ENCODE measurements around the gene CRISPLD2. TPM values are rescaled to one million over a fixed set of nuclear protein-coding genes. Genes with fewer than 3 reads are reported as not detected.

CRISPLD2 gene
- total RNA-seq, 1 donor from 2014 or later: 0.53 TPM

DNA sequence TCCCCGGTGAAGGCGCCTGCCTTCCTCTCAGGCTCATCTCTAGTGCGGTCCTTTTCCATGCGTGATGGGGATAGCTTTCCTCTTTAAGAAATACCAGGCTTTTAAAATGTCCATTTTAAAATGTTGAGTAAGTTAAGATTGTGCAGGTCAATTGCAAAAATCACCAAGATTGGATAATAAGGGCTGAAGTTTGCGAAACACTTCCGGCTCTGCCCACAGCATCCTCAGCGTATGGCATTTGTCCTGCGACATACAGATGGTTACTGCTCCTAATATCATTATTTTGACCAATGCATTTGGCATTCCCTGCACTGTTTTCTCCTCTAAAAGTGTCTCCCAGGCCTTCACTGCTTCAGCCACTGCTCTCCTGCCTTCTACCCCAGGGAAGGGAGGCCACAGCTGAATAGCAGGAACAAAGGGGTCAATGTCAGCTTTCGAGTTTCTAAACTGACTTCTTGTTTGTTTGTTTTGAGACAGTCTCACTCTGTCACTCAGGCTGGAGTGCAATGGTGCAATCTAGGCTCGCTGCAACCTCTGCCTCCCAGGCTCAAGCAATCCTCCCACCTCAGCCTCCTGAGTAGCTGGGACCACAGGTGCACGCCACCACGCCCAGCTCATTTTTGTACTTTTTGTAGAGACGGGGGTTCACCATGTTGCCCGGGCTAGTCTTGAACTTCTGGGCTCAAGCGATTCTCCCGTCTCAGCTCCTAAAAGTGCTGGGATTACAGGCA is 91.9 kb downstream of the CRISPLD2 start:
- FAIRE-seq (no peak), DNase-seq (ENCODE audit: low read depth) (no peak)
- no peak overlapping the region for H3K4me3 ChIP-seq (ENCODE audit: low read depth, low read length)
- no peaks in the 10 kb centered on the region for H3K36me3 ChIP-seq (ENCODE audit: control insufficient read depth, insufficient read depth, low read length)
- H3K27me3 ChIP-seq (ENCODE audit: control insufficient read depth, insufficient read depth, low read length): peaks cover 6% of the 10 kb centered on the region
- TF ChIP-seq, protein P1, sequence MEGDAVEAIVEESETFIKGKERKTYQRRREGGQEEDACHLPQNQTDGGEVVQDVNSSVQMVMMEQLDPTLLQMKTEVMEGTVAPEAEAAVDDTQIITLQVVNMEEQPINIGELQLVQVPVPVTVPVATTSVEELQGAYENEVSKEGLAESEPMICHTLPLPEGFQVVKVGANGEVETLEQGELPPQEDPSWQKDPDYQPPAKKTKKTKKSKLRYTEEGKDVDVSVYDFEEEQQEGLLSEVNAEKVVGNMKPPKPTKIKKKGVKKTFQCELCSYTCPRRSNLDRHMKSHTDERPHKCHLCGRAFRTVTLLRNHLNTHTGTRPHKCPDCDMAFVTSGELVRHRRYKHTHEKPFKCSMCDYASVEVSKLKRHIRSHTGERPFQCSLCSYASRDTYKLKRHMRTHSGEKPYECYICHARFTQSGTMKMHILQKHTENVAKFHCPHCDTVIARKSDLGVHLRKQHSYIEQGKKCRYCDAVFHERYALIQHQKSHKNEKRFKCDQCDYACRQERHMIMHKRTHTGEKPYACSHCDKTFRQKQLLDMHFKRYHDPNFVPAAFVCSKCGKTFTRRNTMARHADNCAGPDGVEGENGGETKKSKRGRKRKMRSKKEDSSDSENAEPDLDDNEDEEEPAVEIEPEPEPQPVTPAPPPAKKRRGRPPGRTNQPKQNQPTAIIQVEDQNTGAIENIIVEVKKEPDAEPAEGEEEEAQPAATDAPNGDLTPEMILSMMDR (IDR thresholded peaks at IDR 0.05; ENCODE audit: insufficient read depth, low read length, severe bottlenecking): no peak

DNA sequence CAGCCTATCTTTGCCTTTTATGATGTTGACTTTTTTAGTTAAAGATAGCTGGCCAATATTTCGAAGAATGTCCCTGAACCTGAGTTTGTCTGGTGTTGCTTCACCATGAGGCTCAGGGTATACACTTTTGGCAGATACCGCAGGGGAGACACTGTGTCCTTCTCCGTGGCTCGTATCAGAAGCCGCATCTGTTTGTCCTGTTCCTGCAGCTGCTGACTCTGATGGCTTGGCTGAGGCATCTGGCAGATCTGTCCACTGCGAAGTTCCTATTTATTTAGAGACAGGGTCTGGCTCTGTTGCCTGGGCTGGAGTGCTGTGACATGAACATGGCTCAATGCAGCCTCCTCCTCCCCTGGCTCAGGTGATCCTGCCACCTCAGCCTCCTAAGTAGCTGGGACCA is 93.5 kb downstream of the CRISPLD2 start:
- Histone ChIP-seq H3K36me3 (ENCODE audit: control insufficient read depth, insufficient read depth, low read length) (no peaks in the 10 kb centered on the region), H3K4me3 (ENCODE audit: low read depth, low read length) (no peak overlapping the region), H3K27me3 (ENCODE audit: control insufficient read depth, insufficient read depth, low read length) (peaks cover 13% of the 10 kb centered on the region)
- TF ChIP-seq, protein P1 (IDR thresholded peaks at IDR 0.05; ENCODE audit: insufficient read depth, low read length, severe bottlenecking): no peak
- DNase-seq (ENCODE audit: low read depth) (no peak), FAIRE-seq (no peak)

DNA sequence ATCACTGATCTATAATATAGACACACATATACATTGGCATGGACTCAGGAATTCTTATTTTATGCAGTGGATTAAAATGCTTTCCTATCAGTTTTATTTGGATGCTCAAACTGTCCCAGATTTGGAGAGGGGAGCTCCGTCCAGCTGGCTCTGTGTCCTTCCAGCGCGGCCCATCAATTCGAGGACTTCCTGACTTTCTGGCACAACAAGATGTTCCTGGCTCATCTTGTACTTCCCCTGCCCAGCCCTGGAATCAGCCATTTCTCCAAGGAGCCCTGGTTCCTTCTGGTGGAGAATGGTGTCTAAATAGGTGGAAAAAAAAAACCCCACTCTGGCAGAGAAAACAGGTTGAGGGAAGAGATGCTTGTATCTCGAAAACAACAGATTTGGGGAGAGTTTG is 94.5 kb downstream of the CRISPLD2 start:
- TF ChIP-seq, protein P1 (IDR thresholded peaks at IDR 0.05; ENCODE audit: insufficient read depth, low read length, severe bottlenecking): no peak
- H3K27me3 ChIP-seq (ENCODE audit: control insufficient read depth, insufficient read depth, low read length): peaks cover 16% of the 10 kb centered on the region
- no peak overlapping the region for H3K4me3 ChIP-seq (ENCODE audit: low read depth, low read length)
- DNase-seq (ENCODE audit: low read depth) (no peak), FAIRE-seq (no peak)
- no peaks in the 10 kb centered on the region for H3K36me3 ChIP-seq (ENCODE audit: control insufficient read depth, insufficient read depth, low read length)

DNA sequence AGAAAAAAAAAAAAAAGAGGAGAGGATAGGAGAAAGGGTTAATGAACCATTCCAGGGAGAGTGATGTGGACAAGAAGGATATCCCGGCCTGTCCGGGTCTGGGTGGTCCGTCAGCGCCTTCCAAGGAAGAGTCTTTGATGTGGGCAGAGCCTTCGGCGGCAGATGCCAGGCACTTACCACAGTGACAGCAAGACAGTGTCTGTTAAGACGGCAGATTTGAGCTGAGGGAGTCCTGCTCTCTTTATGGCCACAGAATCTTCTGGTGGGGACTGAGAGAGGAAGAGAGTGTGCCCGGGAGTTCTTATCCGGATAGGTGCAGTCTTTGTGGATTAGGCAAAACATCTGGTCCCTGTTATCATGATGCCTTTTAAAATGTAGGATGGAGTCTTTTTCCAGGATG is 96.4 kb downstream of the CRISPLD2 start:
- FAIRE-seq (no peak), DNase-seq (ENCODE audit: low read depth) (no peak)
- Histone ChIP-seq H3K36me3 (ENCODE audit: control insufficient read depth, insufficient read depth, low read length) (no peaks in the 10 kb centered on the region), H3K4me3 (ENCODE audit: low read depth, low read length) (no peak overlapping the region), H3K27me3 (ENCODE audit: control insufficient read depth, insufficient read depth, low read length) (peaks cover 18% of the 10 kb centered on the region)
- TF ChIP-seq, protein P1 (IDR thresholded peaks at IDR 0.05; ENCODE audit: insufficient read depth, low read length, severe bottlenecking): no peak

DNA sequence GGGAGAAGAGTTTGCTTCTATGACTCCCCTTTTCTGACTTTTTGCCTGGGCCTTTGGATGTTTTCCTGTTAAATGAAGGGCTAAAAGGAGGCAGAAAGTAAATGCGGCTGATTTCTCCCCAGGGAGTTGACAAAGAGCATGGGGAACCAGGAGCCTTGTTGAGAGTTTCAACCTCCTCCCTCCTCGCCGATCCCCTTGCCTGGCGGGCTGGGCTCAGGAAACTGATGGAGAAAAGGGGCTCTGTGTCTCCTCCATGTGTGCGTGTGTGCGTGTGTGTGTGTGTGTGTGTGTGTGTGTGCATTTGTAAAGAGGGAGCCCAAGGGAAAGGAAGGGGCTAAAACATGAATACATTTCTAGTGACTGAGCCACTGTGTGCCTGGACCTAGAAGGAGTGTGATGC is 97.1 kb downstream of the CRISPLD2 start:
- Histone ChIP-seq H3K27me3 (ENCODE audit: control insufficient read depth, insufficient read depth, low read length) (peaks cover 18% of the 10 kb centered on the region), H3K36me3 (ENCODE audit: control insufficient read depth, insufficient read depth, low read length) (no peaks in the 10 kb centered on the region), H3K4me3 (ENCODE audit: low read depth, low read length) (no peak overlapping the region)
- no peak for DNase-seq (ENCODE audit: low read depth)
- TF ChIP-seq, protein P1 (IDR thresholded peaks at IDR 0.05; ENCODE audit: insufficient read depth, low read length, severe bottlenecking): no peak
- FAIRE-seq: no peak

DNA sequence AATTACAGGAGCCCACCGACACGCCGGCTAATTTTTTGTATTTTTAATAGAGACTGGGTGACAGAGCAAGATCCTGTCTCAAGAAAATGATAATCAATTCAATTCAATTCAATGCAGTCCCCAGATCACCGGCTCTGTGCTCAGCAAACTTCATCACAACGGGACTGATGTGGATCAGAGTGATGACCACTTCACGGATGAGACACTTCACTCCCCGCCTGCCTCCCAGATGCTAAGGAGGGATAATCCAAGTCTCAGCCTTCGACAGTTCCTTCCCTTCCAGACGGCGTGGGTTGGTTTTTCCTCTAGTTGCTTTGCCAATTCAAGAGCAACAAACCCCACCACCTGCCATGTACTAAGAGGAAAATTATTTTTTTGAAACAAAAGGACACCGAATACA is 97.7 kb downstream of the CRISPLD2 start:
- H3K36me3 ChIP-seq (ENCODE audit: control insufficient read depth, insufficient read depth, low read length): no peaks in the 10 kb centered on the region
- FAIRE-seq (no peak), DNase-seq (ENCODE audit: low read depth) (no peak)
- TF ChIP-seq, protein P1 (IDR thresholded peaks at IDR 0.05; ENCODE audit: insufficient read depth, low read length, severe bottlenecking): no peak
- peaks cover 19% of the 10 kb centered on the region for H3K27me3 ChIP-seq (ENCODE audit: control insufficient read depth, insufficient read depth, low read length)
- H3K4me3 ChIP-seq (ENCODE audit: low read depth, low read length): no peak overlapping the region

All from bronchial epithelial cell (primary cell).